ENCODE data around the gene MYO5A. TPM values are rescaled to one million over a fixed set of nuclear protein-coding genes. Genes with fewer than 3 reads are reported as not detected.
A peak's percentile ranks its signal among the peaks of the same experiment; 100 is the strongest.
"Not testable (repeated sequence)": the region's sequence is repeated elsewhere in the genome, so short reads cannot be mapped to it uniquely, and the experiment has no call there.

The MYO5A gene
- polyA plus RNA-seq, 1 of the 3 experiments (the other 2 are of a cell fraction): 11.0 TPM

DNA sequence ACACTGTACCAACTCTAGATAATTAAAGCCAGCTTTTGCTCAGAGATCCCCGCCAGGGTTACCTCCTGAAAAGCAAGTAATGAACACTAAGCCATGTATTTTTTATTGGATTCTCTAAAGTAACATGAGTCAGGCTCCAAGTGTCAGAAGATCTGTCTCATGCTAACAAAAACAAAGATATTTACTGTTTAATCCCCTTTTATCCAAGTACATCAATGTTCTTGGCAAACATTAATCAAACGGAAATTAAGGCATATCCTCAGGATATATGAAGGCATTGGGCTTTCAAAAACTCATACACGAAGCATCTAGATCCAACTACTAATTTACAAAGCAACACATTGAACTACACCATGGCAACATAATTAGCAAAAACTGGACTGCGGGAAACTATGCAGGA is 37.2 kb downstream of the MYO5A start:
- CTCF ChIA-PET: no interaction called here

GRCh38 chr15:52489430-52489829 is 39.2 kb downstream of the MYO5A start:
- H3F3A ChIP-seq (replicated peaks; ENCODE audit: insufficient read depth); H3K9ac ChIP-seq; H3K4me1 ChIP-seq (ENCODE audit: control insufficient read depth in 1 of 2, insufficient read depth in 2 of 2, low read depth in 1 of 2, low read length in 1 of 2); H3K9me2 ChIP-seq; DNase-seq; H3K27me3 ChIP-seq (ENCODE audit: insufficient read depth); H3K36me3 ChIP-seq (replicated peaks in 1 of 2; ENCODE audit: control insufficient read depth in 1 of 2, insufficient read depth in 2 of 2, low read length in 1 of 2); H4K20me1 ChIP-seq (ENCODE audit: insufficient read depth); H3K27ac ChIP-seq (ENCODE audit: low read depth in 2 of 2, low read length in 1 of 2); POLR2A ChIA-PET; H2AFZ ChIP-seq (ENCODE audit: low read depth); H3K4me3 ChIP-seq (ENCODE audit: low read depth in 2 of 2, low read length in 1 of 2); H3K9me3 ChIP-seq; H3K4me2 ChIP-seq: not testable (repeated sequence)
- peaks cover 69% of the 10 kb centered on the region for H3K79me2 ChIP-seq (ENCODE audit: insufficient read depth)
- CTCF ChIA-PET: interaction anchor here (0.9 kb wide), 1 partner anchor 9 kb away, joined by 4 read pairs; no protein-coding TSS in a partner anchor
- WGBS (ENCODE audit: low lambda C conversion rate): 93% methylated on average over 4 of the region's 4 CpGs

More for the DNA sequence above, 37.2 kb downstream of the MYO5A start:
- POLR2A ChIA-PET: no interaction called here
- no peaks in the 10 kb centered on the region for H3K36me3 ChIP-seq (replicated peaks in 1 of 2; ENCODE audit: control insufficient read depth in 1 of 2, insufficient read depth in 2 of 2, low read length in 1 of 2)
- DNase-seq: no peak
- WGBS (ENCODE audit: low lambda C conversion rate): 87% methylated on average over 4 of the region's 4 CpGs
- H2AFZ ChIP-seq (ENCODE audit: low read depth): no peak overlapping the region
- H3K27me3 ChIP-seq (ENCODE audit: insufficient read depth): no peaks in the 10 kb centered on the region
- H4K20me1 ChIP-seq (ENCODE audit: insufficient read depth): no peaks in the 10 kb centered on the region
- no peaks in the 10 kb centered on the region for H3K9me3 ChIP-seq
- no peaks in the 10 kb centered on the region for H3K9me2 ChIP-seq
- no peak for TF ChIP-seq JUND (IDR thresholded peaks at IDR 0.05)
- TF ChIP-seq ELF1 (IDR thresholded peaks at IDR 0.05): no peak
- no peak for TF ChIP-seq GABPA (IDR thresholded peaks at IDR 0.05; ENCODE audit: low read depth)
- TF ChIP-seq, protein P1, sequence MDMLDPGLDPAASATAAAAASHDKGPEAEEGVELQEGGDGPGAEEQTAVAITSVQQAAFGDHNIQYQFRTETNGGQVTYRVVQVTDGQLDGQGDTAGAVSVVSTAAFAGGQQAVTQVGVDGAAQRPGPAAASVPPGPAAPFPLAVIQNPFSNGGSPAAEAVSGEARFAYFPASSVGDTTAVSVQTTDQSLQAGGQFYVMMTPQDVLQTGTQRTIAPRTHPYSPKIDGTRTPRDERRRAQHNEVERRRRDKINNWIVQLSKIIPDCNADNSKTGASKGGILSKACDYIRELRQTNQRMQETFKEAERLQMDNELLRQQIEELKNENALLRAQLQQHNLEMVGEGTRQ (IDR thresholded peaks at IDR 0.05; ENCODE audit: borderline replicate concordance, low read depth, low read length): no peak
- no peak for TF ChIP-seq FOSL2 (IDR thresholded peaks at IDR 0.05; ENCODE audit: borderline replicate concordance, low read depth)
- TF ChIP-seq REST (IDR thresholded peaks at IDR 0.05; ENCODE audit: low read depth, low read length): no peak
- TF ChIP-seq FOXM1 (IDR thresholded peaks at IDR 0.05; ENCODE audit: low read depth): no peak
- TF ChIP-seq, protein P2, sequence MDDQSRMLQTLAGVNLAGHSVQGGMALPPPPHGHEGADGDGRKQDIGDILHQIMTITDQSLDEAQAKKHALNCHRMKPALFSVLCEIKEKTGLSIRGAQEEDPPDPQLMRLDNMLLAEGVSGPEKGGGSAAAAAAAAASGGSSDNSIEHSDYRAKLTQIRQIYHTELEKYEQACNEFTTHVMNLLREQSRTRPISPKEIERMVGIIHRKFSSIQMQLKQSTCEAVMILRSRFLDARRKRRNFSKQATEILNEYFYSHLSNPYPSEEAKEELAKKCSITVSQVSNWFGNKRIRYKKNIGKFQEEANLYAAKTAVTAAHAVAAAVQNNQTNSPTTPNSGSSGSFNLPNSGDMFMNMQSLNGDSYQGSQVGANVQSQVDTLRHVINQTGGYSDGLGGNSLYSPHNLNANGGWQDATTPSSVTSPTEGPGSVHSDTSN (IDR thresholded peaks at IDR 0.05): no peak
- TF ChIP-seq SMC3 (IDR thresholded peaks at IDR 0.05; ENCODE audit: low read depth, low read length): no peak
- TF ChIP-seq FOXJ3 (CRISPR knock-in tag; IDR thresholded peaks at IDR 0.05): no peak
- no peak for TF ChIP-seq TCF12 (IDR thresholded peaks at IDR 0.05)
- H3K9ac ChIP-seq: no peak overlapping the region
- peaks cover 0 to 9% of the 10 kb centered on the region in 2 experiments; a peak in 2 of 4 replicates for H3K4me1 ChIP-seq (ENCODE audit: control insufficient read depth in 1 of 2, insufficient read depth in 2 of 2, low read depth in 1 of 2, low read length in 1 of 2)
- no peak overlapping the region for H3K4me3 ChIP-seq (ENCODE audit: low read depth in 2 of 2, low read length in 1 of 2)
- H3F3A ChIP-seq (replicated peaks; ENCODE audit: insufficient read depth): no peaks in the 10 kb centered on the region
- H3K27ac ChIP-seq (ENCODE audit: low read depth in 2 of 2, low read length in 1 of 2): peak overlapping the region in 1 of 2 experiments; percentile 13; a peak in 1 of 4 replicates
- H3K4me2 ChIP-seq: no peak overlapping the region
- H3K79me2 ChIP-seq (ENCODE audit: insufficient read depth): peaks cover 69% of the 10 kb centered on the region

Data from SK-N-SH (cell line).